A673 (cell line): Measurements from ENCODE around the gene CHD1. TPM values are rescaled to one million over a fixed set of nuclear protein-coding genes. Genes with fewer than 3 reads are reported as not detected.

Source experiments
- BruUV-seq: library from RNA; stranded (reverse); fragments of 400-500 nt; replicated peaks from 2 replicates; lab custom pipeline; 2021; lab: Mats Ljungman, UMichigan
- CTCF ChIA-PET: fragments of 300-600 bp; sonication (Branson Sonifier 250); formaldehyde crosslinking; loops from one replicate; lab custom pipeline; 2022; ENCODE audit warnings: antibody characterized with exemption; lab: Charles Lee
- POLR2A ChIA-PET: fragments of 300-600 bp; sonication (Branson Sonifier 250); formaldehyde crosslinking; loops from one replicate; lab custom pipeline; 2022; ENCODE audit warnings: antibody characterized with exemption; ENCODE audit not compliant: low non-redundant PET; lab: Charles Lee
- DNase-seq: peaks from one replicate; pipeline ENCODE4 v3.0.0-alpha.2; 2015; ENCODE audit warnings: low spot score
- H3K27ac ChIP-seq: fragments of 200-600 bp; sonication (generic); 2 replicates; pipeline ENCODE4 v1.5.1; 2016; ENCODE audit warnings: mixed run types, low read depth, mild to moderate bottlenecking, mixed read lengths, antibody characterized with exemption, low read length; ENCODE audit not compliant: poor library complexity, severe bottlenecking
- H3K27me3 ChIP-seq: fragments of 200-600 bp; sonication (generic); replicated peaks from 2 replicates; pipeline ENCODE4 v1.6.1; 2017; ENCODE audit warnings: mixed run types, low read depth, mild to moderate bottlenecking, mixed read lengths, antibody characterized with exemption, low read length; ENCODE audit not compliant: insufficient read depth, poor library complexity
- H3K36me3 ChIP-seq: fragments of 200-600 bp; sonication (generic); 2 replicates; pipeline ENCODE4 v1.6.1; 2016; ENCODE audit warnings: mixed run types, mild to moderate bottlenecking, mixed read lengths, antibody characterized with exemption, low read length; ENCODE audit not compliant: insufficient read depth, poor library complexity, severe bottlenecking
- H3K4me1 ChIP-seq: fragments of 200-600 bp; sonication (generic); 2 replicates; pipeline ENCODE4 v1.6.1; 2017; ENCODE audit warnings: mixed run types, mild to moderate bottlenecking, mixed read lengths, antibody characterized with exemption, low read length; ENCODE audit not compliant: insufficient read depth, poor library complexity, severe bottlenecking
- H3K4me3 ChIP-seq: fragments of 200-600 bp; sonication (generic); 2 replicates; pipeline ENCODE4 v1.5.1; 2016; ENCODE audit warnings: low read depth, mixed run types, mild to moderate bottlenecking, mixed read lengths, low read length; ENCODE audit not compliant: poor library complexity, severe bottlenecking
- H3K9me3 ChIP-seq: fragments of 200-600 bp; sonication (generic); 2 replicates; pipeline ENCODE4 v1.6.1; 2016; ENCODE audit warnings: mixed run types, low read depth, mild to moderate bottlenecking, mixed read lengths, antibody characterized with exemption, low read length; ENCODE audit not compliant: poor library complexity, severe bottlenecking
- CTCF ChIP-seq: fragments of 300-800, 200-600 bp; sonication (generic); conservative IDR thresholded peaks from 2 replicates; pipeline ENCODE4 v1.5.1; 2017; ENCODE audit warnings: low read depth, mild to moderate bottlenecking, antibody characterized with exemption, low read length, moderate library complexity, mixed read lengths
- EZH2 ChIP-seq: fragments of 200-600 bp; sonication (generic); IDR thresholded peaks from 2 replicates; pipeline ENCODE4 v1.6.1; 2017; ENCODE audit warnings: borderline replicate concordance, low read depth, mild to moderate bottlenecking, mixed read lengths, antibody characterized with exemption, low read length; ENCODE audit not compliant: poor library complexity, severe bottlenecking
- intact Hi-C: fragments of 100-400 bp; cut with micrococcal nuclease; formaldehyde crosslinking; loops from one replicate; pipeline ENCODE4 v1.10.0; 2022; ENCODE audit not compliant: unreplicated experiment
- total RNA-seq: library from RNA; stranded (reverse); gene quantifications from 2 replicates; pipeline ENCODE4 v1.2.3, GENCODE V29; 2021

CHD1 gene
- total RNA-seq, 1 experiment from 2014 or later, result 61.0 TPM

- no TSS peak for BruUV-seq
- no peak for TF ChIP-seq CTCF
- TF ChIP-seq EZH2, result no peak
- H3K27ac ChIP-seq, result no peak overlapping the region
- H3K9me3 ChIP-seq, result no peaks in the 10 kb centered on the region
- H3K36me3 ChIP-seq, result no peaks in the 10 kb centered on the region
- no peak overlapping the region for H3K4me3 ChIP-seq
- ChIA-PET POLR2A (interaction anchor here (0.6 kb wide), 1 partner anchor 164 kb away, joined by 11 read pairs; no protein-coding TSS in a partner anchor), CTCF (no interaction called here)
- intact Hi-C loops, result no loop called here
- peaks cover 7% of the 10 kb centered on the region for H3K4me1 ChIP-seq
- DNase-seq, result no peak
- H3K27me3 ChIP-seq, result no peaks in the 10 kb centered on the region
These were observed 5.7 kb upstream of the CHD1 start for GRCh38 chr5:98934546-98934945.

DNA sequence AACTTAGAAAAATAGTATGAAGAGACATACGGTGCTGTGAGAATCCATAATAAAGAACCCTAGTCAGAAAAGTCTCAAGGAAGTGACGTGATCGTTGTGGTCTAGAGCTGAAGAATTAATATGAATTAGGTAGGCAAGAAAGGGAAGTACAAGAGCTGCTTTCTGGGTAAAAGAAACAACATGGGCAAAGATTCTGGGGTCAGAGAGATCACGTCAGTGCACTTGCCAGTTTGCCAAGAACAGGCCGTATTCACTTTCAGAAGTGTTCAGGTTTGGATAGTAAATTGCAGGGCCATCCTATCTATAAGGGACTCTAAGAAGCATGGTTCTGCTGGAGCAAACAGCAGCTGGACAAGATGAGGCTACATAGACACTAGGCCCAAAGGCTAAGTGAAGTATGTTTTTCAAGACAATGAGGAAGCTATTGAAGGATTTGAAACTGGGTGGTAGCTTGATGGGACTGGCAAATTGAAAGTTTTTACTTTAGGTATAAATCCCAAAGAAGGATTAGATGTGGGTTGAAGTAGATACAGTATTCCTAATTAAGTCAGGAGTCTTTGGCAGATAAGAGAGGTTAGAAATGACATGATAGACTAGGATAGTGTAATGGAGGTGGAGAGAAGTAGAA is 4.8 kb upstream of the CHD1 start:
- ChIA-PET CTCF (interaction anchor here (0.6 kb wide), 1 partner anchor 811 kb away, joined by 3 read pairs; no protein-coding TSS in a partner anchor), POLR2A (interaction anchor here (0.6 kb wide), 2 partner anchors 12 to 33 kb away, joined by 3 read pairs; no protein-coding TSS in a partner anchor)
- no peaks in the 10 kb centered on the region for H3K9me3 ChIP-seq
- no peak for DNase-seq
- no peak overlapping the region for H3K4me3 ChIP-seq
- no TSS peak for BruUV-seq
- intact Hi-C loops, result no loop called here
- no peak overlapping the region for H3K27ac ChIP-seq
- H3K36me3 ChIP-seq, result no peaks in the 10 kb centered on the region
- no peak for TF ChIP-seq EZH2
- TF ChIP-seq CTCF, result no peak
- no peaks in the 10 kb centered on the region for H3K27me3 ChIP-seq
- H3K4me1 ChIP-seq, result peaks cover 7% of the 10 kb centered on the region

- intact Hi-C loops, result no loop called here
- Histone ChIP-seq H3K27me3 (no peaks in the 10 kb centered on the region), H3K36me3 (no peaks in the 10 kb centered on the region), H3K9me3 (no peaks in the 10 kb centered on the region), H3K4me3 (no peak overlapping the region), H3K27ac (no peak overlapping the region), H3K4me1 (peaks cover 11% of the 10 kb centered on the region)
- POLR2A ChIA-PET, result no interaction called here
- CTCF ChIA-PET, result no interaction called here
- no TSS peak for BruUV-seq
- no peak for TF ChIP-seq EZH2
- TF ChIP-seq CTCF, result no peak
- no peak for DNase-seq
These were observed 2.4 kb upstream of the CHD1 start for GRCh38 chr5:98930972-98931762.
